Thyroid gland (tissue), 4 donors: Measurements from ENCODE around the gene ITGA2B. TPM values are rescaled to one million over a fixed set of nuclear protein-coding genes. Genes with fewer than 3 reads are reported as not detected.

Experiments used
- DNase-seq, 2 donors: peaks; one replicate each; pipeline ENCODE4 v3.0.0-alpha.2; 2019
- H3K27ac ChIP-seq, 3 donors: fragments of 200-600 bp; sonication (generic); 1 replicate in 2 of 3; 2 replicates in 1 of 3; pipeline ENCODE4 v1.5.1; 2016 to 2019; ENCODE audit warnings: mild to moderate bottlenecking in 1 of 3, moderate library complexity in 1 of 3
- H3K27me3 ChIP-seq: fragments of 200-600 bp; sonication (generic); one replicate; pipeline ENCODE4 v1.5.1; 2019
- H3K36me3 ChIP-seq, 2 donors: fragments of 200-600 bp; sonication (generic); one replicate each; pipeline ENCODE4 v1.5.1; 2016 to 2019
- H3K4me1 ChIP-seq, 2 donors: fragments of 200-600 bp; sonication (generic); one replicate each; pipeline ENCODE4 v1.5.1; 2017 to 2019
- H3K4me3 ChIP-seq, 3 donors: fragments of 200-600 bp; sonication (generic); replicated peaks in 1 of 3; 1 replicate in 2 of 3; 2 replicates in 1 of 3; pipeline ENCODE4 v1.5.1; 2016; ENCODE audit warnings: mild to moderate bottlenecking in 1 of 3
- H3K9me3 ChIP-seq: fragments of 200-600 bp; sonication (generic); one replicate; pipeline ENCODE4 v1.5.1; 2017
- CTCF ChIP-seq, 6 experiments: fragments of 200-600 bp in 3 of 6; fragments of 450-650 bp in 3 of 6; sonication (generic) in 3 of 6; IDR thresholded peaks; one replicate each; pipeline ENCODE4 v1.5.1; 2016 to 2019; ENCODE audit warnings: antibody characterized with exemption in 6 of 6, mild to moderate bottlenecking in 2 of 6, inconsistent platforms in 1 of 6, moderate library complexity in 1 of 6
- POLR2A ChIP-seq, 2 donors: fragments of 450-650 bp; IDR thresholded peaks; one replicate each; pipeline ENCODE4 v1.6.1; 2017; ENCODE audit warnings: antibody characterized with exemption in 2 of 2, mild to moderate bottlenecking in 2 of 2, moderate library complexity in 1 of 2
- WGBS, 2 donors: methylation state at CpG; one replicate each; pipeline ENCODE4 v1.1.5; 2017; 5-methylcytosine and 5-hydroxymethylcytosine counted together
- intact Hi-C: fragments of 100-400 bp; cut with DNase I; formaldehyde crosslinking; loops from one replicate; pipeline ENCODE4 v1.15.1; 2023
- small RNA-seq: library from RNA; depleted of rRNA; stranded (forward); fragments of <200 nt; gene quantifications from one replicate; pipeline ENCODE3, GENCODE V24; 2016
- total RNA-seq, 4 donors: library from RNA; depleted of rRNA; stranded (reverse); fragments of >200 nt; gene quantifications; one replicate each; pipeline ENCODE4 v1.2.3, GENCODE V29; 2016

ITGA2B gene
- total RNA-seq, 4 donors from 2014 or later = 2.0 to 4.6 (median 3.3) TPM

DNA sequence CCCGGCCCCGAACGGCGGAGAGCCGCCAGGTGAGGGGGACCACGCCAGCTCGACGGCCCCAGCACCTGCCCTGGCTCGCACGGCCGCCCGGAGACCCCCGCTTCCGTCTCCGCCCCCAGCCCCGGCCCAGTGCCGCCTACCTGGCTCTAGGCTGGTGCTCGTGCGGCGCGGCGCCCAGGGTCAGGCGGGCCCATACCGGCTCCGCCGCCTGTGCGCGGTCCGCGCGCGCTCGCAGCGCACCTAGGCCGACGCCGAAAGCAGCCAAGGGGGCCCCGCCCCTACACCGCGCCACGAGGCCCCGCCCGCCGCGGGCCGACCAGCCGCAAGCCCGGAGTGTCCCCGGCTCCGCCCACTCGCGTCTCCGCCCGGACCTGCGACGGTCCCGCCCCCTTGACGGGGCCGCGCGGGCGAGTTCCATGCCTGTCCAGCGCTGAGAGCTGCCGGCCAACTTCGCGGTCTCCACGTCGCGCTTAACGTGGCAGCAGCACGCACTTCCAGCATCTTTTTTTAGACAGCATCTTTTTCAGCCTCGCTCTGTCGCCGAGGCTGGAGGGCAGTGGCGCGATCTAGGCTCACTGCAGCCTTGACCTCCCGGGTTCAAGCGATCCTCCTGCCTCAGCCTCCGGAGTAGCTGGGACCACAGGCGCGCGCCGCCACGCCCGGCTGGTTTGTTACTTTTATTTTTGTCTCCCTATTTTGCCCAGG lies 64.7 kb downstream of the ITGA2B start, which contains the start of gene SLC25A39:
SLC25A39 (minus strand) TSS at position 253 of the 705 bp plus-strand sequence. CDS start 1,261 bp downstream, outside the sequence.
- DNase-seq = peak; percentile 95 to 96
- Histone ChIP-seq H3K27ac (peak within 1 kb of the TSS; percentile 91 to 94 (median 92)), H3K36me3 (peaks cover 24 to 26% of the 10 kb centered on the region in 2 donors), H3K9me3 (no peaks in the 10 kb centered on the region), H3K27me3 (no peaks in the 10 kb centered on the region), H3K4me3 (peak within 1 kb of the TSS; percentile 57 to 96 (median 80)), H3K4me1 (peaks cover 24 to 35% of the 10 kb centered on the region in 2 donors)
- 1 to 2% methylated on average over 16 to 21 of the region's 85 CpGs for WGBS, 2 donors
- TF ChIP-seq CTCF (IDR thresholded peaks at IDR 0.05) = peak in 1 of 6 experiments; percentile 29
- peak; percentile 26 to 88 for TF ChIP-seq POLR2A (IDR thresholded peaks at IDR 0.05)
- intact Hi-C loops = loop anchor here (5.0 kb wide), 1 partner anchor 182 kb away; the partner anchor contains the start of gene HROB

GRCh38 chr17:44324092-44324570 lies 65.3 kb downstream of the ITGA2B start:
- H3K4me1 ChIP-seq = peaks cover 24 to 35% of the 10 kb centered on the region in 2 donors
- H3K4me3 ChIP-seq = peak overlapping the region; percentile 57 to 96 (median 80)
- H3K9me3 ChIP-seq = no peaks in the 10 kb centered on the region
- 0% methylated on average over 2 to 18 of the region's 38 CpGs for WGBS, 2 donors
- intact Hi-C loops = loop anchor here (5.0 kb wide), 1 partner anchor 182 kb away; the partner anchor contains the start of gene HROB
- peaks cover 28 to 29% of the 10 kb centered on the region in 2 donors for H3K36me3 ChIP-seq
- TF ChIP-seq CTCF (IDR thresholded peaks at IDR 0.05) (no peak), POLR2A (IDR thresholded peaks at IDR 0.05) (no peak)
- DNase-seq = peak; percentile 34 to 36
- H3K27ac ChIP-seq = peak overlapping the region in 2 of 3 donors; percentile 26 to 91
- H3K27me3 ChIP-seq = no peaks in the 10 kb centered on the region

DNA sequence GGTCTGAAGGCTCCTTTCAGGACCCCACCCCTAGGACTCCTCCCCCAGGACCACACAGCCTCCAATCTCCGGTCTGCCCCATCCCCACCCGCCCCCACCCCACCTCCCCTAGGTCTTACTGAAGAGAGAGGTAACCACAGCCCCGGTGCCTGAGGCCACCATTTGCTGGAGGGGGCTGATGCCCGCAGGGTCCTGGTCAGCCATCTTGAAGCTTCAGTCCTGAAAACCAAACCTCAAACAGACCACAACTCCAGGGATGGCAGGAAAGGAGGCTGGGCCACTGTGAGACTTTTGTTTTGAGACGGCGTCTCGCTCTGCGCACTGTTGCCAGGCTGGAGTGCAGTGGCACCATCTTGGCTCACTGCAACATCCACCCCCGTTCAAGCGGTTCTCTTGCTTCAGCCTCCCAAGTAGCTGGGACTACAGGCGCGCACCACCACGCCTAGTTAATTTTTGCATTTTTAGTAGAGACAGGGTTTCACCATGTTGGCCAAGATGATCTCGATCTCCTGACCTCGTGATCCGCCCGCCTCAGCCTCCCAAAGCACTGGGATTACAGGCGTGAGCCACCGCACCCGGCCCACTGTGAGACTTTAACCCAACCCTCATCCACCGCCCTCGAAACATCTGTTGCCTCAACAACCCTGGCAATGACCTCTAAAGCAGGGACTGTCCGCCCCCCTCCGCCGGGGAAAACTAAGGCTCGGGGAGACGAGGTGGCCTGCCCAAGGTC lies 65.9 kb downstream of the ITGA2B start:
- no peak for DNase-seq
- Histone ChIP-seq H3K4me3 (peak overlapping the region; percentile 57 to 96 (median 80)), H3K9me3 (no peaks in the 10 kb centered on the region), H3K36me3 (peaks cover 28 to 29% of the 10 kb centered on the region in 2 donors), H3K27ac (no peak overlapping the region), H3K4me1 (peaks cover 24 to 31% of the 10 kb centered on the region in 2 donors), H3K27me3 (no peaks in the 10 kb centered on the region)
- intact Hi-C loops = loop anchor here (2.0 to 5.0 kb wide), 2 partner anchors 105 to 181 kb away; partner anchors contain the start of genes HROB and UBTF
- WGBS, 2 donors = 71 to 84% methylated on average over 15 to 25 of the region's 27 CpGs
- no peak for TF ChIP-seq CTCF (IDR thresholded peaks at IDR 0.05)
- TF ChIP-seq POLR2A (IDR thresholded peaks at IDR 0.05) = no peak

DNA sequence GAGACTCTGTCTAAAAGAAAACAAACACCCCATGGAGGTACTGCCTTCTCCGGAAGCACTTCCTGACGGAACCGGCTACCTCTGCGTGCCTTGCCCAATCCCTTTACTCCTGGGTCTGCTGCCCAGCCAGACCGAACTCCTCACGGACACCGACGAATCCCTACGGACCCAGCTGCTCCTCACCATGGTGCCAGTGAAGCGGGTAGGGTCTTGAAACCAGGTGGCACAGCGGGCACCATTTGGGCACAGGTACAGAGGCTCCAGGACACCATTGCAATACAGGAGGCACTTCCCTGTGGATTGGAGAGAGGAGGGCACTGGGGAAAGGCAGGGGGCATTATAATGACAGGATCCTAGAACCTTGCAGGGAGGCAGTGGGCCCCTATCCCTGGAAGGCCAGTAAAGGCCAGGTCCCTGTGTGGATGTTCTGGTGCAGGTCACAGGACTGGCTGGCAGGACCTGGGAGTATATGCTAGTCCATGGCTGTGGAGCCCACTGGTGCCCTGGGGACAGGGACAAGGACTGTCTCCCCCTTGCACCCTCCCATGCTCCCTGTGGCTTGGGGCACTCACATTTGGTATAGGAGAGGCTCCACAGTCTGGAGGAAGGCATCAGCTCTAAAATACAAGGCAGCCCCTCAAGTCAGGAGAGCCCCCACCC lies 67.1 kb downstream of the ITGA2B start:
- intact Hi-C loops = loop anchor here (2.0 to 5.0 kb wide), 2 partner anchors 104 to 180 kb away; partner anchors contain the start of genes HROB and UBTF
- TF ChIP-seq POLR2A (IDR thresholded peaks at IDR 0.05) (no peak), CTCF (IDR thresholded peaks at IDR 0.05) (no peak)
- H3K4me1 ChIP-seq = peaks cover 24 to 29% of the 10 kb centered on the region in 2 donors
- DNase-seq = no peak
- H3K27me3 ChIP-seq = no peaks in the 10 kb centered on the region
- no peak overlapping the region for H3K27ac ChIP-seq
- WGBS, 2 donors = 94 to 95% methylated on average over 11 of the region's 11 CpGs
- no peaks in the 10 kb centered on the region for H3K9me3 ChIP-seq
- peaks cover 28 to 29% of the 10 kb centered on the region in 2 donors for H3K36me3 ChIP-seq
- no peak overlapping the region for H3K4me3 ChIP-seq

Small RNAs within 50 kb of the gene (small RNA-seq; reads per million reads assigned to genes)
- gene RN7SL258P = not detected

Other genes with a start within 250 kb of the ITGA2B start
- 1 to 10 TPM in 1 of 4 donors, under 1 TPM in 3; 0.20 to 1.1 (median 0.30) TPM for gene HROB, start 247.7 kb downstream of the ITGA2B start, total RNA-seq
- 1 to 10 TPM; 1.4 to 2.4 (median 1.7) TPM for gene ASB16, start 218.9 kb downstream of the ITGA2B start, total RNA-seq
- 10 to 100 TPM; 30.6 to 50.5 (median 44.6) TPM for gene TMUB2, start 202.7 kb downstream of the ITGA2B start, total RNA-seq
- gene ATXN7L3, start 189.8 kb downstream of the ITGA2B start, total RNA-seq = 10 to 100 TPM; 52.4 to 64.5 (median 58.0) TPM
- 10 to 100 TPM; 63.6 to 97.4 (median 89.5) TPM for gene UBTF, start 170.0 kb downstream of the ITGA2B start, total RNA-seq
- under 1 TPM in 2 of 4 donors, not detected in 2; 0.15 to 0.78 TPM for gene SLC4A1, start 121.5 kb downstream of the ITGA2B start, total RNA-seq
- 1 to 10 TPM in 3 of 4 donors, under 1 TPM in 1; 0.89 to 4.1 (median 2.1) TPM for gene RUNDC3A, start 81.0 kb downstream of the ITGA2B start, total RNA-seq
- gene SLC25A39, start 64.8 kb downstream of the ITGA2B start, total RNA-seq = 100 to 1,000 TPM in 2 of 4 donors, 10 to 100 TPM in 2; 82.5 to 201 (median 144) TPM
- 100 to 1,000 TPM; 259 to 292 (median 264) TPM for gene GRN, start 44.3 kb downstream of the ITGA2B start, total RNA-seq
- gene FAM171A2, start 25.8 kb downstream of the ITGA2B start, total RNA-seq = 10 to 100 TPM in 2 of 4 donors, 1 to 10 TPM in 2; 7.1 to 15.0 (median 10.4) TPM
- gene GPATCH8, start 113.8 kb upstream of the ITGA2B start, total RNA-seq = 100 to 1,000 TPM in 1 of 4 donors, 10 to 100 TPM in 3; 52.7 to 106 (median 57.7) TPM
- gene FZD2, start 167.8 kb upstream of the ITGA2B start, total RNA-seq = 1 to 10 TPM; 1.8 to 7.1 (median 4.5) TPM